NCI-H2171 treated with DMSO at 0.1 percent for 48 hours (cell line): Measurements from ENCODE around the gene GAS7.

Source experiments
- DNase-seq: peaks from one replicate; lab custom pipeline; 2025; lab: John Stamatoyannopoulos, UW

The GAS7 gene

DNA sequence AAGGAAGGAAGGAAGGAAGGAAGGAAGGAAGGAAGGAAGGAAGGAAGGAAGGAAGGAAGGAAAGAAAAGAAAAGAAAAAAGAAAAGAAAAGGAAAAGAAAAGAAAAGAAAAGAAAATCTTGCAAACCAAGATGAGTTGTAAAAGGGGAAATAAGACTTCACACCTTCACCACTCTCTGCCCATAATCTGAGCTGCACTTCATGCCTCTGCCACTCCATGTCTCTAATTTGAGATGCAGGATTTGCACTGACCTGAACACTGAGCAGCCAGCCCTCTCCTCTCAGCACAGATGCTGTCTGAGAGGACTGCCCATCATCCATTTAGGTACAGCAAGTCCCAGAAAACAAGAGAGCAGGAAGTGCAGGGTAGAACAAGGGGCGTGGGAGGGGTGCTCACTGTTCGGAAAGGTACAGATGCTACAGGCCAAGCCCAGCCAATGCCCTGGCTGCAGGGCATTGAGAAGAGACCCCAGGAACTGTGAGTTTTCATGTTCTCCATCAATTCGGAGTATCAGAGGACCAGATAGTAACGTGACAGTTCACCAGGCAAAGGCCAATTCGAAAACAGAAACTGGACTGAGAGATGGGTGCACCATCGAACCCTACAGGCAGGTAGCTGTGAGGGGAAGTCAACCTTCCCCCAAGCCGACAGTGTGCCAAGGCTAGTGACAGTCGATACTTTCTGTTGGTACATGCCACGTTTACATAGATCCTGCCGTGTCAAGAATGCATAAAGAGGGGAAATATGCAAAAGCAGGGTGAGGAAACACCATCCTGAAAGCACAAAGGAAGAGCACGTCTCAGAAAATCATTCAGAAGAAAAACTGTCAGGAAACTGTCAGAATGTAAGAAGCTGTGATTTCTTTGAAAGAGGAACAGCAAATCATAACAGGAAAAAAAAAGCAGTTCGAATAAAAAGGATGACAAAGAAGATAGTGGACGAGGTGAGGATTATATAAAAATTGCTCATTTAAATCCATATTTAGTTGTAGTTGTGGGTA lies 151.3 kb downstream of the GAS7 start:
- no peak for DNase-seq

DNA sequence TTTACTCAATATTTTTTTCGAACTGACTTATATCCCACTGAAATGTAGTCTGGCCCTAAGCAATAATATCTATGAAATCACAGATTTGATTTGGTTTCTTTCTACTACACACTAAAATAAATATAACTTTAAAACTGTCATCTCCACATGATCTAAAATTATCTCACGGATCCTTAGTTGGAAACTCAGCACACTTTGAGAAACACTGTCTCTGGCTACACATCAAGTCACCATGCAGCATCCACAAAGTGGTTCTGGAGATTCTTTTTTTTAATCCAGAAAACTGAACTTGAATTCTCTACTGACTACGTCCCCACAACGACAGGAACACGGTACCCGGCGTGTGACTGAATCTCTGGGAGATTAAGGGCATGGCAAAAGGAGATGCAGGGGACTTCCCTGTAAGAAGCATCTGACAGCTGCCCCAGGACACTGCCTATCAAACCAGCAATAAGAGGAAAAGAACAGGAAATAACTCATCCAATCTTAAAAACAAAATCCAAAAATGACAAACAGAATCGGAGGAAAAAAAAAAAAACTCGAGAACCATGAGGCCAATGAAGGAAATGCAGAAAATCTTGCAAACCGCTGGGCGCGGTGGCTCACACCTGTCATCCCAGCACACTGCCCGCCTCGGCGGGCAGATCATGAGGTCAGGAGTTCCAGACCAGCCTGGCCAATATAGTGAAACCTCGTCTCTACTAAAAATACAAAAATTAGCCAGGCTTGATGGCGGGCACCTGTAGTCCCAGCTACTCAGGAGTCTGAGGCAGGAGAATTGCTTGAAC lies 152.3 kb downstream of the GAS7 start:
- DNase-seq: no peak

DNA sequence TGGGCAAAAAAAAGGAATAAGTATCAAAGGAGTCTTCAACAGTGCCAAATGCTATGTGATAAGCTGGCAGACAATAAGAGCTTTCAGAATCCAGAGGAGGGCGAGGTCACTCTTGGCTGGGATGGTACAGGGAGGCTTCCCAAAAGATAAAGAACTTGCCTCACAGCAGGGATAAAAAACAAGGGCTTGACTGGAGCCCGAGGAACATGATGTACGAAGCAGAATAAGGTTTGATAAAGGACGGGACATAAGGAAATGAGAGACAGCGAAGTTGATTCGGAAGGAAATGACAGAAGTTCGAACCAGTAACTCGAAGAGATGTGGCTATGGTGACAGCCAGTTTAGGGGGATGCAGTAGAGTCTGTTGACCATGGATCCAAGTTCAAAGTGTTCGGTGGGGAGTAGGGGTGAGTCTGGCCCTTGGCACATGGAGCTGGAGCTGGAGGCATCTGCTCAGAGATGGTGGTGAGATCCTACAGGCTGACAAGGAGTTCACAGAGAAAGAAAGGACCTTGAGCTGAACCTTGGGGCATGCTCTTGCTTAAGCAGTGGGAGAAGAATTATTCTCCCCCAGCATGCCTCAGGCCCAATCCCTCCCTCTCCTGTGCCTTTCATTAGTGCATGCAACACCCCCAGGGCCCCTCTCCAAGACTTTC lies 155.7 kb downstream of the GAS7 start:
- no peak for DNase-seq

DNA sequence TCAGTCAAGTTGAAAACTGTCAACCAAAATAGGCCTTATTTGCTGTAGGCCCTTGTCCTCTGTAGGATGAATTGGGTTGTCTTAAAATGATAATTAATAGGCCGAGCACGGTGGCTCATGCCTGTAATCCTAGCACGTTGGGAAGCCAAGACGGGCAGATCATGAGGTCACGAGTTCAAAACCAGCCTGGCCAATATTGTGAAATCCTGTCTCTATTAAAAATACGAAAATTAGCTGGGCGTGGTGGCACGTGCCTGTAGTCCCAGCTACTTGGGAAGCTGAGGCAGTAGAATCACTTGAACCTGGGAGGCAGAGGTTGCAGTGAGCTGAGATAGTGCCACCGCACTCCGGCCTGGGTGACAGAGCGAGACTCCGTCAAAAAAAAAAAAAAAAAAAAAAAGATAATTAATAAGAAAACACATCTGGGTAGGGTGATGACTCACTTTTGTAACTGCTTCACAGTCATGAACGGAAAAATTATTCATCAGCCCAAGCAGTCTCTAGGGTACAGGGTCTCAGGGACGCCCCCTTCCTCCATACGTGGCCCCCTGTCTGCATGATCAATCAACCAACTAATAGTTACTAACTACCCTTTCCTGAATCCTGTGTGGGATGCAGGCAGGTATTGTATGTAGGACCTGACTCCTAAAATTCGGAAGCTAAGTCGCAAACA lies 156.4 kb downstream of the GAS7 start:
- DNase-seq: no peak

DNA sequence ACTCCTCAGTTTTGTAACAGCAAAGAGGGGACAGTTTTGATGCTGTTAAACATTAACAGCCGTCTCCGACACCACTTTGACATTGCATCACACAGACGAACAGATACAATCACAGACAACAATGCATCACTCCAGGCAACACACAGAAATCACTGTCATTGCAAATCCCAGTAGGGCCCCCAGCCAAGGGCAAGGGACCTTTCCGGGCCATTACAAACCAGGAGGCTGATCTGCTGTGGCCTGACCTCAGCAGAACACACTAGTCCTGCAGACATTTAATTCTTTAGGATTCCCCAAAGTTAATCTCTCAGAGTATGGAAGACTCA lies 157.2 kb downstream of the GAS7 start:
- no peak for DNase-seq

DNA sequence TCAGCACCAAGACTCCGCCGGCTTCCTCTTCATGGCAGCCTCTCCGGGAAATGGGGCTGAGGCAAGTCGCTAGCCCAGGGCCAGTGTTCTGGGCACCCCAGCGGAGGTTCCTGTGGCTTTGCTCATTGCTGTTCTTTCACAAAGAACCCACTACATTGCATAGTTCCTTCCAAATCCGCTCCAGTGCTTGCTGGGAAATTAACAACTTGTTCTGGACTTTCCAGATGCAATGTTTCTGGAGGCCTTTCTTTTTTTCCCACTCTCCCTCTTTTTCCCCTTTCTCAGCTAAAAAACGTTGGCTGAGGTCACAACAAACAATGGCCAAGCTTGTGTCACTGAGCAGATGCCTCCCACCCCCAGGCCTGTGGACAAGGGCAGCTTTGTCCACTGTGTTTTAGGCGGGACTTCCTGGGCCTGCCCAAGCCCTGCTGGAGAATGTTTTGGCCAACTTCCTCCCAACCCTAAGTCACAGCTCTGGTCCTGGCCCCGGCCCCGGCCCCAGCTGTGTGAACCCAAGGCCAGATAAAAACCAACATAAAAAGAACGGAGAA lies 161.8 kb downstream of the GAS7 start:
- no peak for DNase-seq

DNA sequence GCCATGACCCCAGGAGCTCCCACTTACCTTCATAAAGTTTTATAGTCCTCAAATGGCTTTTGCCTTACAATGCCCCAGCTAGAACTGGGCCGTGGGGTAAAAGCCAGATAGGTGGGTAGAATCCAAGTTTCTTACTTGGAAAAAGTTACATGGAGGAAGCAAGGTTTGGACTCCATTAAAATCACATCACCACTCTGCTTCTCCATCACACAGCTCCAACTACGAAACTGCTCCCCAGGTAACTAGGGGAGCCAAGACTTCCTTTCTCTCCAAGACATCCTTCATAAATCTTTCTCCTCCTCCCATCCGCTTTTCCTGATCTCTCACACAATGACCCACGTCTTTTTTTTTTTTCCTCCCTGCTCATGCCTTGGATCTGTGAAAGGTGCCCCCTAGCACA lies 162.5 kb downstream of the GAS7 start:
- no peak for DNase-seq

DNA sequence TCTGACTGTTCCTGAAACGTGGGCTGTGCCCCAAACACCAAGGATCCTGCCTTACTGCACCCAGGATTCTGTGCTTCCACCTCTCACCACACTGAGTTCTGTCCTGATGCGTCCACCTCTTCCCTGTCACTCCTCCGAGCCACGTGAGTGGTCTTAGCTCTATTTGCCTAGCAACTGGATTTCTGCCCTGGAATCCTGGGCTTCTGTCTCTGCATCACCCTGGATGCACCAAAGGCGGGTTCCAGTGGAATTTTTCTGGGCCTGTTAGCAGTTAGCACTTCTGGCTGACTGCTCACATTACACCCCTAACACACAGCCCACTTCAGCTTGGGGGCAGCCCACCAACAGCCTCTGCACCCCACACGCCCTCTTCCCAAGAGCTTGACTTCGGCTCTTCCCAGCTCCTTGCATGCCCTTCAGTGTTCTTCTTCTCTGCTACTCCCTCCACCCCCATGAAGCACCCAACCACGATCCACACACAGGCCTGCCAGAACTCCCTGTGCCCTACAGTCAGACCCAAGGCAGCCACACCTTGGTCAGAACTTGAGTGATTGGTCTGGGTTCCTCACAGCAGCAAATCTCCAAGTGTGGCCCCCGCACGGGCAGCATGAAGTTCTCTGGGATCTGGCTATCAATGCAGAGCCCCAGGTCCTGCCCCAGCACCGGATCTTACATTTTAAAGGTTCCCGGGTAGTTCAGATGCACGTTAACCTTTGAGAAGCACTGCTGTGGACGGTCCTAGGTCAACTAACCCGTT lies 163.5 kb downstream of the GAS7 start:
- DNase-seq: no peak

DNA sequence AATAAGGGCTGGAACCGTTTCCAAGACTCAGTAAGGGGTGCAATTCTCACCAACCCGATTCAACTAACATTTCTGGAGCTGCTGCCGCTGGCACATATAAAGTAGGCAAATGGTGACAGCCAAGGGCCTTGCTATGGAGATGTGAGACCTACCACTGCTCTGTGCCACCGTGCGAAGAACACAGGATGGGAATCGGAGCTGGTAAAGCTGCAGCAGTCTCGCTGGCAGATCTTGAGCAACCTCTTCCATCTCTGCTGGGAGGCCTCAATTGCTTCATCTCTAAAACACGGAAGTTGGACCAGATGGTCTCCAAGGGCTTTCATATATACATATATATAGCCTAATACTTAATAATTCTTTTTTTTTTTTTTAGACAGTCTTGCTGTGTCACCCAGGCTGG lies 164.4 kb downstream of the GAS7 start:
- DNase-seq: no peak

DNA sequence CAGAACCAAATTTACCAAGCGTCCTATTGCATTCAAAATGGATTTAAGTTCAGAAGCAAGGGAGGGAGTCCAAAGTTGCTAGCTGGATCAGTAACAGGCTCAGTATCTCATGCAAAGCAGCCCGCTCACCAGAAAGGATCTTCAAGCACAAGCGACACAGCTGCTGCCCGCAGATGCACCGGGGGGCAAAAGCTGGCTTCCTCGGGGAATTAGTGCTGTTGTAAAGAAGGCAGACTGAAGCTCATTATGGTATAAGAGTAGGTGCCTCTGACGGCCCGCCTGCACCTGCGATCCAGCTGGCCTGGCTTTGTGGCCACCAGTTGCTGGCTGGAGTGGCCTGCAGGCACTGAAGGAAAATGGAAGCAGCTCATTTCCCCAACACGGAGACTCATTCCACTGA lies 165.0 kb downstream of the GAS7 start:
- DNase-seq: no peak

DNA sequence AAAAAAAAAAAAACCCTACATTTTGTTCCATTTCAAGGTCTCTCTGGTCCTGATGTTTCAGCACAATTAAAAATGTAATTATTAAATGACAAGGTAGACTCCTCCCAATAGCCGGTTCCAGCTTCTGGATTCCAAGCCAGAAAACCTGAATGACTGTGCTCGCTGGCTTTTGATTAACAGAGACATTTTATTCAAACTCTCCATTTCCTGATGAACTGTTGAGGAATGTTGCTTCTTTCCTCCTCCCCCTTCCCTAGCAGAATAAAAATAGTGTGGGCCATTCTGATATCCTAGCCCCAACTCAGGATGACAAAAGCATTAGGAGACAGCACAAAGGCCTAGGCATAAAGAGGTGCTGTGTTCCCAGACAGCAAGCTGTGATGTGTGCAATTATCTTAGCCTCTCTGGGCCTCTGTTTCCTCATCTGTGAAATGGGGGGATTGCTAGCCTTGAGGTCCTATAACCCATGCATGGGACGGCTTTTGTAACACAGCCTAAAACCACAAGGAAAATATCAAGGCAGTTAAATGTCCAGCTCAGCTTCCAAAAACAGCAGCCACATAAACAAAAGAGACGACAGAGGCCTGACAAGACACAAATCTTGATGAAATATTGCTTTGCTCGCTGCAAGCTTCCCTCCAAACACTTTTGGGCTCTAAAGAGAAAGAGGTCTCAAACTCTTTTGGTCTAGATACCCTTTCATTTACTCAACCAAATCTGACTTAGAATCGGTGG lies 166.1 kb downstream of the GAS7 start:
- DNase-seq: no peak

DNA sequence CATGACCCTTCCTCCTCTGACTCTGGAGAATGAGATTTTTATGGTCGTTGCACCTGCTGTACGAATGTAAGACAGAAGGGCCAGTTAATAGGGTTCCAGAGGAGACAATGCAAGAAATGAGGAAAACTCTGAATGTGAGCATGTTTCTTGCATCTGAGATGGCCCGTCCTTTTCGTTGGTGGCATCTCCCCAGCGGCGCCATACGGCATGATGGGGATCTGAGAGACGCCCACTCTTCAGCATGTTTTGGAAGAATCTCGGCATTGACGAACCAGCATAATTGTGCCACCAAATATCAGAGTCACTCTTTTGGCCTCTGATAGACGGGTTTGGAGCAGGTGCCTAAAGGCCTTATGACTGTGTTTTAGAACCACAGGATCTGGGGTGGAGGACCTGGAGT lies 166.8 kb downstream of the GAS7 start:
- DNase-seq: no peak

DNA sequence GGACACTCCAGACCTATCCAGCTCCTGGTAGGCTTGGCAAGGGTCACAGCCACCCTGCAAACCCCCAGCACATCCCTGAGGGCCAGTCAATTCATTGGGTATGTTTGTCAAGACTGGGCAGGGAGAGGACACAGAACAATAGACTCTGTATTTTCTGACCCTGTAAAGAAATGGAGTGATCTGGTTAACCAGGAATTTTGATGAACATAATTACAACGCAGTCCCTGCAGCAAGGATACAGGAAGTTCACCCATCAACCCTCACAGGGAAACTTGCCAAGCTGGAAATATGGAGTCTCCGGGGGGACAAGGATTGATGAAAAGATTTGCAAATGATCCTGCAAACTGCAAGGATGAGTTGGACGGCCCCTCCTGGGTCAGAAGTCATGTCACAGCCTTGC lies 167.3 kb downstream of the GAS7 start:
- no peak for DNase-seq

DNA sequence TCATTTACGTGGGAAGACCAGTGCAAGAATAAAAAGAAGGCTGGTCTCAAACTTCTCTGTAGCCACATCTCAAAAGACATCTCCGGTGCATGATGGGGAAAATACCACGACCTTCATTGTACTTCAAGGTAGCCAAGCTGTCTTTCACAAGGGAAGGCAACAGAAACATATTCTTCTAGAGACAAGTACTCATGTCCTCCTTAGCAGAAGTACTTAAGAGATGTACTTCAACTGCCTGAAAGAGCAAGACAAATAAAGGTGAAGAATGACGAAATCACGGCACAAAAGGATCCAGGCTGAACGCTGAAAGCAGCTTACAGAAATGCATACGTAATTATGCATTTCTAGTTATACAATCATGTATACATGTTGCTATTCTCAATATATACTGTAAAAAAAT lies 169.3 kb downstream of the GAS7 start:
- DNase-seq: no peak

DNA sequence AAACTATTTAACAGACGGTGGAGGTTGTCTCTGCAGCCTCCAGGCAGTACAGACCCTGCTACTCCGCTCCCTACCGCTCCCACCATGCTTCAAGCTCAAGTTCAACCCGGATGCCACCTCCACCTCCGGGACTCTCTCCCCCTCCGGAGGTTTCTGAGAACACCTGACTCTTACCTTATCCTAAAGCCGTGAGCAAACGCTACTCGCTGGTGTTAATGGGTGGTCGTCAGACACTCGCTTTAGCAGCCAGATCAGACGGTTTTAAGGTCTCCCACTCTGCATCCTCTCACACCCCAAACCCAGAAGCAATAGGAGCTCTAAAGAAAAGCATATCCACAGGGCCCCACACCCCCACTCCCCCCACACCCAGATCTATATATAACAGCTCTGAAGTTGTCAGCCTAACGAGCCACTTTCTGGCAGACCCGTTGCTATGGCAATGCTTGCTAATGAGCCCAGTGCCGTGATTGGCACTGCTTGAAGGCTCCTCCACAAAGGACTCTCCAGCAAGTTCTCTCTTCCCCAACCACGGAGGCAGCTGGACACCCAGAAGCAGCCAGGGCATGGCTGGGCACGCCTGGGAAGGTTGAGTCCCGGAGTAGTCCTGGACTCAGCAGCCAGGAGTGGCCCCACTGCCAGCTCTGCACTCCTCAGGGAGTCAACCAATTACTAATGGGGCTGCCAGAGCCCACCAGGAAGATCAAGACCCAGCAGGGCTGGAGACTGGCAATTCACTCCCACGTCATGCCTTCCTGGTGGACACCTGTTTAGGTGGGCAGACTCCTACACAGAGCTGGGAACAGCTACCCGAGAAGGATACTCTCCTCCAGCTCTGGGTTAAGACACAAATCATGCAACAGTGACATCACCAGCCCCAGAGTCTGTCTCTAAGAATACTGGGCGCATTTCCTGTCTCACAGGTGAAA lies 172.2 kb downstream of the GAS7 start:
- no peak for DNase-seq

DNA sequence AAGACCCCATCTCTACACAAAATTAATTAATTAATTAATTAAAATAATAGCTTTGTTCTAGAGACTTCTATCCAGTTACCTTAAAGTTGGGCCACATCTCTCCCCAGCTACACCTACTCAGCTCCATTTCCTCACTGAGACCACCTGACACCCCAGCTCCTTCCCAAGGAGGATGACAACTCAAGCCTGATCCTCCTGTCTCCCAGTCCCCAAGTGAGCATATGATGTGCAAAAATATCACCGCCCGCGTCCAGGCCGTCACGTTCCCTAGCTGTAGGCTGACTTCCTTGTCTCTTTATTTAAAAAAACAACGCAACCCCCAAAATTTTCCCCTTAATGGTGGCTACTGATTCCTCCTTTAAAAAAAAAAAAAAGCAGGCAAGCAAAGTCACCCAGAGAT lies 173.2 kb downstream of the GAS7 start:
- no peak for DNase-seq

DNA sequence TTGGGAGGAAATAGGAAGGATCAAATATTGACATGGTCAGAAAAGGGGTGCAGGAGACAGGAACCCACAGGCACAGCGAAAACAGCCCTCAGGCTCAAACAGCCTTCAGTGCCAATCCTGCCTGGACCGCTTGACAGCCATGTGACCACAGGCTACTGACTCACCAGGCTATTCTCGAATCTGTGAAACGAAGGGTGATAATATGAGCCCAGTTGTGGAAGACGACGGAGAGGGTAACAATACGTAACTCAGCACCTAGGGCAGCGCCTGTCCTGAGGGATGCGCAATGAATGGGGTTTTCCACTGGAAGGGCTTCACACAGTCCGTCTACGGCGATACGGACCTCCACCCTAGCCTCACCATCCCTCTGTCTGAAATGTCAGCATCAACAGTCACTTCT lies 176.0 kb downstream of the GAS7 start:
- no peak for DNase-seq

DNA sequence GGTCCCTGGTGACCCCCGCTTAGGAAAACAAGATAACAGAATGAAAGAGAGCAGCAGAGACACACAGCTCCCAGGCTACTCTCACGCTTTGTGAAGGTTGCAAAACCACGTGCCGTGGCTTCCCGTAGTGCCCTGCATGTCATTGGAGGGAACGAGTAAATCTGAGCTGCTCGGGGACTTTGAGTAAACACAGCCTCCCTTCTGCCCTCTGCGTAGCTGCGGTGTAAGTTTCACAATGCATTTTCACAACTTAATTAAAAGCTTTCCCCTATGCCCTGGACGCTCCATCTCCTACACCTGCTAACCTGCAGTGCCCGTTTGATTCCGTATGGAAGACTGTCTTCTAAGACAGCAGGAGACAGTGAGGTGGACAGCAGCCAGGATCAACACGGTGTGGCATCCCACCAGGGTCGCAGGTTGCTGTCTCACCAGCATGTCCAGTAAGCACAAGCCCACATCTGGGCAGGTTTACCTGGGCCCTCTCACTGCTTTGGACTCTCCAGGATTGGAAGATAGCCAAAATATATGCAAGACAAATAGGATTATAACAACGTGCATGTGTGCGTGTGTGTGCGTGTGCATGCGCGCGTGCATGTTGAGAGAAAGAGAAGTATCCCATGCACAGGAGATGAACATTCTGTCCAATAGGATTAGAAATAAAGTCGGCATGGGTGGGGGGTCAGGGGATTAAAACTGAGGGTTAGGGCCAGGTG lies 177.0 kb downstream of the GAS7 start:
- DNase-seq: no peak
